Embryonic facial prominence (tissue), 1 donor: ENCODE data around the gene FKBP15.
A peak's percentile ranks its signal among the peaks of the same experiment; 100 is the strongest.
"Not testable (repeated sequence)": the region's sequence is repeated elsewhere in the genome, so short reads cannot be mapped to it uniquely, and the experiment has no call there.

Source experiments
- DNase-seq: peaks from one replicate; pipeline ENCODE4 v3.0.0-alpha.2; 2016; ENCODE audit errors: extremely low spot score

FKBP15 gene

GRCh38 chr9:113221003-113221799, at the start of gene FKBP15, which contains the start of gene SLC31A1:
Gene FKBP15 (minus strand): TSS chr9:113221277. CDS start chr9:113221243, 34 bp downstream.
Gene SLC31A1 (plus strand): TSS chr9:113221544. CDS start chr9:113256149, 34,605 bp downstream.
- DNase-seq: peak; percentile 97

GRCh38 chr9:113269871-113270270, 48.8 kb upstream of the FKBP15 start:
- DNase-seq: no peak

GRCh38 chr9:113269355-113269754, 48.3 kb upstream of the FKBP15 start:
- no peak for DNase-seq

GRCh38 chr9:113267911-113268566, 47.0 kb upstream of the FKBP15 start:
- DNase-seq: no peak

GRCh38 chr9:113266174-113266573, 45.1 kb upstream of the FKBP15 start:
- no peak for DNase-seq

- DNase-seq: no peak
Observed at GRCh38 chr9:113261917-113262671, 41.0 kb upstream of the FKBP15 start.

- no peak for DNase-seq
Observed at GRCh38 chr9:113258282-113258681, 37.2 kb upstream of the FKBP15 start.

GRCh38 chr9:113257863-113258262, 36.8 kb upstream of the FKBP15 start:
- no peak for DNase-seq

GRCh38 chr9:113255438-113255837, 34.4 kb upstream of the FKBP15 start:
- no peak for DNase-seq

GRCh38 chr9:113254991-113255390, 33.9 kb upstream of the FKBP15 start:
- no peak for DNase-seq

GRCh38 chr9:113250807-113251206, 29.7 kb upstream of the FKBP15 start:
- no peak for DNase-seq

GRCh38 chr9:113249661-113250060, 28.6 kb upstream of the FKBP15 start:
- not testable (repeated sequence) for DNase-seq

- no peak for DNase-seq
Observed at GRCh38 chr9:113247640-113248039, 26.6 kb upstream of the FKBP15 start.

- DNase-seq: no peak
Observed at GRCh38 chr9:113246928-113247327, 25.9 kb upstream of the FKBP15 start.

GRCh38 chr9:113245894-113246293, 24.8 kb upstream of the FKBP15 start:
- no peak for DNase-seq

GRCh38 chr9:113244556-113244955, 23.5 kb upstream of the FKBP15 start:
- DNase-seq: no peak

- DNase-seq: no peak
Observed at GRCh38 chr9:113241161-113241560, 20.1 kb upstream of the FKBP15 start.

- DNase-seq: no peak
Observed at GRCh38 chr9:113238859-113239232, 17.8 kb upstream of the FKBP15 start.

GRCh38 chr9:113238202-113238858, 17.3 kb upstream of the FKBP15 start:
- DNase-seq: no peak

- no peak for DNase-seq
Observed at GRCh38 chr9:113237026-113237425, 15.9 kb upstream of the FKBP15 start.

GRCh38 chr9:113235701-113236255, 14.7 kb upstream of the FKBP15 start:
- not testable (repeated sequence) for DNase-seq

GRCh38 chr9:113231701-113232100, 10.6 kb upstream of the FKBP15 start:
- DNase-seq: no peak
